D341Med (cell line): ENCODE results near the gene MYMX.
"Not testable (repeated sequence)": the region's sequence is repeated elsewhere in the genome, so short reads cannot be mapped to it uniquely, and the experiment has no call there.

Experiments
- DNase-seq: peaks from one replicate; pipeline ENCODE4 v3.0.0; 2012; ENCODE audit warnings: low spot score

MYMX gene

GRCh38 chr6:44216677-44217331 lies at the start of gene MYMX:
TSS of gene MYMX (plus strand) at chr6:44216926. CDS start at chr6:44217472, 546 bp downstream.
- peak; percentile 27 for DNase-seq

- DNase-seq = no peak
These were observed 49.2 kb upstream of the MYMX start for GRCh38 chr6:44167567-44167966.

GRCh38 chr6:44169154-44169553 lies 47.6 kb upstream of the MYMX start:
- DNase-seq = no peak

- no peak for DNase-seq
These were observed 46.7 kb upstream of the MYMX start for GRCh38 chr6:44169886-44170570.

GRCh38 chr6:44171899-44172546 lies 44.7 kb upstream of the MYMX start:
- DNase-seq = no peak

- peak; percentile 89 for DNase-seq
These were observed 43.8 kb upstream of the MYMX start for GRCh38 chr6:44172731-44173500.

- DNase-seq = peak; percentile 15
These were observed 40.5 kb upstream of the MYMX start for GRCh38 chr6:44176130-44176761.

GRCh38 chr6:44176762-44177509 lies 39.8 kb upstream of the MYMX start:
- peak; percentile 21 for DNase-seq

- DNase-seq = no peak
These were observed 38.9 kb upstream of the MYMX start for GRCh38 chr6:44177691-44178423.

GRCh38 chr6:44178424-44179071 lies 38.2 kb upstream of the MYMX start:
- DNase-seq = no peak

- no peak for DNase-seq
These were observed 37.6 kb upstream of the MYMX start for GRCh38 chr6:44179072-44179536.

GRCh38 chr6:44179648-44180047 lies 37.1 kb upstream of the MYMX start:
- peak; percentile 17 for DNase-seq

GRCh38 chr6:44180406-44180805 lies 36.3 kb upstream of the MYMX start:
- no peak for DNase-seq

- DNase-seq = peak; percentile 29
These were observed 35.8 kb upstream of the MYMX start for GRCh38 chr6:44180886-44181285.

GRCh38 chr6:44181784-44182183 lies 34.9 kb upstream of the MYMX start:
- not testable (repeated sequence) for DNase-seq

- no peak for DNase-seq
These were observed 33.8 kb upstream of the MYMX start for GRCh38 chr6:44182911-44183390.

GRCh38 chr6:44183783-44184182 lies 32.9 kb upstream of the MYMX start:
- no peak for DNase-seq

GRCh38 chr6:44185356-44185755 lies 31.4 kb upstream of the MYMX start:
- DNase-seq = not testable (repeated sequence)

- DNase-seq = peak; percentile 31
These were observed 30.6 kb upstream of the MYMX start for GRCh38 chr6:44185953-44186634.
